ENCODE results near the gene NAA20. TPM values are rescaled to one million over a fixed set of nuclear protein-coding genes. Genes with fewer than 3 reads are reported as not detected.

Gene NAA20
- polyA plus RNA-seq, 1 experiment = 34.5 TPM

- no peak for TF ChIP-seq CTCF (IDR thresholded peaks at IDR 0.05; ENCODE audit: insufficient read depth, low read depth, low read length)
- H3K36me3 ChIP-seq (ENCODE audit: control insufficient read depth, insufficient read depth, low read length) = no peaks in the 10 kb centered on the region
- no peaks in the 10 kb centered on the region; the same call in 1 of the 2 replicates for H3K27me3 ChIP-seq (ENCODE audit: control insufficient read depth, insufficient read depth, low read length)
- DNase-seq (ENCODE audit: low read depth) = no peak
- ChIA-PET POLR2A (no interaction called here), CTCF (no interaction called here)
- H3K4me3 ChIP-seq (ENCODE audit: low read depth, low read length) = no peak overlapping the region
Measured at GRCh38 chr20:20070871-20071726, 53.9 kb downstream of the NAA20 start.

- DNase-seq (ENCODE audit: low read depth) = no peak
- Histone ChIP-seq H3K36me3 (ENCODE audit: control insufficient read depth, insufficient read depth, low read length) (no peaks in the 10 kb centered on the region), H3K27me3 (ENCODE audit: control insufficient read depth, insufficient read depth, low read length) (no peaks in the 10 kb centered on the region; the same call in 1 of the 2 replicates), H3K4me3 (ENCODE audit: low read depth, low read length) (no peak overlapping the region)
- no peak for TF ChIP-seq CTCF (IDR thresholded peaks at IDR 0.05; ENCODE audit: insufficient read depth, low read depth, low read length)
- POLR2A ChIA-PET = no interaction called here
- CTCF ChIA-PET = no interaction called here
Measured at GRCh38 chr20:20073801-20074371, 56.7 kb downstream of the NAA20 start.

- CTCF ChIA-PET = interaction anchor here (1.1 to 1.4 kb wide), 2 partner anchors 11 to 23 kb away, joined by 3 read pairs; partner anchors contain the start of genes CFAP61 and CRNKL1
Measured at GRCh38 chr20:20075032-20075431, 57.9 kb downstream of the NAA20 start.

GRCh38 chr20:20076297-20077065 lies 59.3 kb downstream of the NAA20 start:
- Histone ChIP-seq H3K36me3 (ENCODE audit: control insufficient read depth, insufficient read depth, low read length) (no peaks in the 10 kb centered on the region), H3K4me3 (ENCODE audit: low read depth, low read length) (no peak overlapping the region), H3K27me3 (ENCODE audit: control insufficient read depth, insufficient read depth, low read length) (peaks cover 2% of the 10 kb centered on the region)
- CTCF ChIA-PET = interaction anchor here (0.7 to 1.4 kb wide), 2 partner anchors 9 to 24 kb away, joined by 3 to 4 read pairs; partner anchors contain the start of genes CFAP61 and CRNKL1
- no peak for TF ChIP-seq CTCF (IDR thresholded peaks at IDR 0.05; ENCODE audit: insufficient read depth, low read depth, low read length)
- peak; percentile 10 for DNase-seq (ENCODE audit: low read depth)
- POLR2A ChIA-PET = no interaction called here

More at GRCh38 chr20:20075032-20075431, 57.9 kb downstream of the NAA20 start:
- POLR2A ChIA-PET = no interaction called here
- no peak for DNase-seq (ENCODE audit: low read depth)
- no peaks in the 10 kb centered on the region; the same call in 1 of the 2 replicates for H3K27me3 ChIP-seq (ENCODE audit: control insufficient read depth, insufficient read depth, low read length)
- H3K4me3 ChIP-seq (ENCODE audit: low read depth, low read length) = no peak overlapping the region
- TF ChIP-seq CTCF (IDR thresholded peaks at IDR 0.05; ENCODE audit: insufficient read depth, low read depth, low read length) = no peak
- no peaks in the 10 kb centered on the region for H3K36me3 ChIP-seq (ENCODE audit: control insufficient read depth, insufficient read depth, low read length)

GRCh38 chr20:20078041-20078440 lies 60.9 kb downstream of the NAA20 start:
- Histone ChIP-seq H3K36me3 (ENCODE audit: control insufficient read depth, insufficient read depth, low read length) (no peaks in the 10 kb centered on the region), H3K27me3 (ENCODE audit: control insufficient read depth, insufficient read depth, low read length) (peaks cover 4% of the 10 kb centered on the region), H3K4me3 (ENCODE audit: low read depth, low read length) (no peak overlapping the region)
- POLR2A ChIA-PET = no interaction called here
- no peak for TF ChIP-seq CTCF (IDR thresholded peaks at IDR 0.05; ENCODE audit: insufficient read depth, low read depth, low read length)
- DNase-seq (ENCODE audit: low read depth) = no peak
- CTCF ChIA-PET = interaction anchor here (0.6 to 1.5 kb wide), 2 partner anchors 9 to 516 kb away, joined by 3 read pairs; no protein-coding TSS in a partner anchor

Data from BJ (cell line).